CD4-positive, CD25-positive, alpha-beta regulatory T cell (primary cell): ENCODE results near the gene PPFIBP2. TPM values are rescaled to one million over a fixed set of nuclear protein-coding genes. Genes with fewer than 3 reads are reported as not detected.

Source experiments
- ATAC-seq, 2 donors: fragments of 150-1000 bp; cut with Tn5 transposase; one replicate each; pipeline ENCODE4 v1.10.0; 2021; ENCODE audit warnings: low read depth in 2 of 2, moderate number of reproducible peaks in 2 of 2, moderate library complexity in 1 of 2
- DNase-seq, 3 donors: peaks; one replicate each; pipeline versions ENCODE4 v3.0.0 to v3.0.0-alpha.2; 2012 to 2022; ENCODE audit warnings: mixed read lengths in 1 of 3
- H3K27ac ChIP-seq: one replicate; pipeline ENCODE4 v1.7.0; 2013; ENCODE audit warnings: mild to moderate bottlenecking, low read length; ENCODE audit not compliant: insufficient read depth, poor library complexity, severe bottlenecking
- H3K27me3 ChIP-seq: one replicate; pipeline ENCODE4 v1.7.0; 2013; ENCODE audit warnings: low read length; ENCODE audit not compliant: control insufficient read depth, insufficient read depth
- H3K36me3 ChIP-seq: one replicate; pipeline ENCODE4 v1.7.0; 2013; ENCODE audit warnings: mild to moderate bottlenecking, low read length, moderate library complexity; ENCODE audit not compliant: control insufficient read depth, insufficient read depth
- H3K4me1 ChIP-seq: 2 replicates; pipeline ENCODE4 v1.7.0; 2013; ENCODE audit warnings: mild to moderate bottlenecking, low read length; ENCODE audit not compliant: insufficient read depth, control insufficient read depth, poor library complexity, severe bottlenecking
- H3K4me3 ChIP-seq: one replicate; pipeline ENCODE4 v1.7.0; 2013; ENCODE audit warnings: low read depth, mild to moderate bottlenecking, low read length, moderate library complexity
- H3K9me3 ChIP-seq, 2 experiments: 1 replicate in 1 of 2; 2 replicates in 1 of 2; pipeline ENCODE4 v1.7.0; 2013; ENCODE audit warnings: low read length in 2 of 2, mild to moderate bottlenecking in 1 of 2, moderate library complexity in 1 of 2; ENCODE audit not compliant: control insufficient read depth in 2 of 2
- H3K27ac Mint-ChIP-seq, 3 donors: one replicate each; pipeline ENCODE4 v1.8.0; 2020 to 2022; ENCODE audit warnings: mild to moderate bottlenecking in 3 of 3, mixed read lengths in 3 of 3, moderate library complexity in 2 of 3
- H3K27me3 Mint-ChIP-seq: one replicate; pipeline ENCODE4 v1.8.0; 2022; ENCODE audit warnings: mild to moderate bottlenecking, mixed read lengths
- H3K36me3 Mint-ChIP-seq: one replicate; pipeline ENCODE4 v1.8.0; 2020; ENCODE audit warnings: mixed read lengths
- H3K4me1 Mint-ChIP-seq, 4 donors: one replicate each; pipeline ENCODE4 v1.8.0; 2020 to 2022; ENCODE audit warnings: mixed read lengths in 4 of 4, mild to moderate bottlenecking in 1 of 4
- H3K4me3 Mint-ChIP-seq, 4 donors: one replicate each; pipeline ENCODE4 v1.8.0; 2020 to 2022; ENCODE audit warnings: mild to moderate bottlenecking in 4 of 4, mixed read lengths in 4 of 4, moderate library complexity in 3 of 4
- H3K9me3 Mint-ChIP-seq, 7 donors: one replicate each; pipeline ENCODE4 v1.8.0; 2020 to 2022; ENCODE audit warnings: mixed read lengths in 7 of 7, mild to moderate bottlenecking in 3 of 7, moderate library complexity in 2 of 7
- polyA plus RNA-seq, 4 donors: library from polyadenylated mRNA; unstranded; fragments of 300-500 nt; fragmentation: Illumina TruSeq; gene quantifications; one replicate each; pipeline ENCODE4 v1.2.3, GENCODE V29; 2021
- total RNA-seq: library from RNA; stranded (reverse); gene quantifications from one replicate; pipeline ENCODE4 v1.2.3, GENCODE V29; 2022

PPFIBP2 gene
- total and polyA plus RNA-seq, 5 donors from 2014 or later: 0.47 to 10.6 (median 4.2) TPM

GRCh38 chr11:7677071-7677470 is 163.3 kb downstream of the PPFIBP2 start:
- no peak for DNase-seq
- H3K27me3 ChIP-seq: peaks cover 18% of the 10 kb centered on the region
- no peak overlapping the region for H3K27ac Mint-ChIP-seq
- no peaks in the 10 kb centered on the region for H3K4me1 ChIP-seq
- H3K4me3 Mint-ChIP-seq: no peak overlapping the region
- no peak for ATAC-seq
- H3K27ac ChIP-seq: no peak overlapping the region
- no peaks in the 10 kb centered on the region for H3K9me3 Mint-ChIP-seq
- peaks cover 0 to 8% (median 2%) of the 10 kb centered on the region in 4 donors for H3K4me1 Mint-ChIP-seq
- no peaks in the 10 kb centered on the region for H3K36me3 ChIP-seq
- H3K27me3 Mint-ChIP-seq: peaks cover 40% of the 10 kb centered on the region
- no peaks in the 10 kb centered on the region for H3K36me3 Mint-ChIP-seq
- H3K4me3 ChIP-seq: no peak overlapping the region
- H3K9me3 ChIP-seq: no peaks in the 10 kb centered on the region

- peaks cover 15% of the 10 kb centered on the region for H3K27me3 ChIP-seq
- H3K4me3 ChIP-seq: no peak overlapping the region
- Mint-ChIP-seq H3K27me3 (peaks cover 33% of the 10 kb centered on the region), H3K36me3 (no peaks in the 10 kb centered on the region), H3K4me1 (peaks cover 0 to 8% (median 2%) of the 10 kb centered on the region in 4 donors), H3K9me3 (no peaks in the 10 kb centered on the region), H3K4me3 (no peak overlapping the region), H3K27ac (no peak overlapping the region)
- no peak overlapping the region for H3K27ac ChIP-seq
- ATAC-seq (no peak), DNase-seq (no peak)
- no peaks in the 10 kb centered on the region for H3K4me1 ChIP-seq
- no peaks in the 10 kb centered on the region for H3K36me3 ChIP-seq
- no peaks in the 10 kb centered on the region for H3K9me3 ChIP-seq
These were observed 164.0 kb downstream of the PPFIBP2 start for GRCh38 chr11:7677796-7678201.

GRCh38 chr11:7683571-7683970 is 169.8 kb downstream of the PPFIBP2 start:
- Mint-ChIP-seq H3K9me3 (no peaks in the 10 kb centered on the region), H3K27ac (no peak overlapping the region)

DNA sequence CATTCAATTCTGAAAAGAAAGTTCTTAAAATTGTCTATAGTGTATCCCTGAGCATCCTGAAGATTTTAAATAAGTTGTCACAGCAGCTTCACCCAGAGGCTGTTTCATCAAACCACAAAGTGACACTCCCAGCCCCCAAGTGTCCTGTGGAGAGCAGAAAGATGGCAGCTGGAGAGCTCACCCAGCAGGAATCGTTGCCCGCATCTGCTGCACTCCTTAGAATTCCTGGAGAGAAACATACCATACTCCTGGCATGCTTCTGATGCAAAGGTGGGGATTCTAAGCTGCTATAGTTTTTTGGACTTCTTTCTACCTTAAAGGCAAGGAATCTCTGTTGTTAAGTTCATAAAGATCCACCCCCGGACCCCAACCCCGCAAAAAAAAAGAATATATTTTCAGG is 173.0 kb downstream of the PPFIBP2 start:
- Mint-ChIP-seq H3K9me3 (no peaks in the 10 kb centered on the region), H3K27ac (no peak overlapping the region), H3K27me3 (peaks cover 13% of the 10 kb centered on the region), H3K36me3 (no peaks in the 10 kb centered on the region), H3K4me1 (no peaks in the 10 kb centered on the region), H3K4me3 (no peak overlapping the region)
- Histone ChIP-seq H3K27me3 (peaks cover 12% of the 10 kb centered on the region), H3K27ac (no peak overlapping the region), H3K9me3 (no peaks in the 10 kb centered on the region), H3K4me1 (no peaks in the 10 kb centered on the region), H3K36me3 (no peaks in the 10 kb centered on the region), H3K4me3 (no peak overlapping the region)
- ATAC-seq: no peak
- DNase-seq: no peak

More at GRCh38 chr11:7683571-7683970, 169.8 kb downstream of the PPFIBP2 start:
- no peaks in the 10 kb centered on the region for H3K4me1 Mint-ChIP-seq
- Histone ChIP-seq H3K4me1 (no peaks in the 10 kb centered on the region), H3K27me3 (peaks cover 6% of the 10 kb centered on the region), H3K4me3 (no peak overlapping the region), H3K36me3 (no peaks in the 10 kb centered on the region), H3K9me3 (no peaks in the 10 kb centered on the region), H3K27ac (no peak overlapping the region)
- H3K27me3 Mint-ChIP-seq: peaks cover 12% of the 10 kb centered on the region
- H3K36me3 Mint-ChIP-seq: no peaks in the 10 kb centered on the region
- no peak overlapping the region for H3K4me3 Mint-ChIP-seq
- ATAC-seq (no peak), DNase-seq (no peak)

DNA sequence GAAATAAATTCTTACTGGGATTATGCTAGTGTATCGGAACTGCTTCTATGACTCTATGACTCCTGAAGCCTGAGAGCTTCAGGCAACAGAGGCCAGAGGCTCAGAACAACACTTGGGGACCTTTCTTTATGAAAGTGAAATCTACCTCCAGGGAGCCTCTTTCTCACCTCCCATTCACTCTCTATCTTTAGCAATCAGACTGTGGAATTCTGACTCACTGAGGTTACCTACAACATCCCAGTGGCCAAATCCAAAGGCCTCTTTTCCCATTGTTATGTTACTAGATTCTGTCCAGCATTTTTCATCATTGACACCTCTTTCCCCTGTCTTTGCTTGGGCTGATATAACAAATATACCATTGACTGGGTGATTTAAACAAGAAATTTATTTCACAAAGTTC is 173.6 kb downstream of the PPFIBP2 start:
- Mint-ChIP-seq H3K36me3 (no peaks in the 10 kb centered on the region), H3K9me3 (no peaks in the 10 kb centered on the region), H3K4me1 (no peaks in the 10 kb centered on the region), H3K4me3 (no peak overlapping the region), H3K27me3 (peaks cover 13% of the 10 kb centered on the region), H3K27ac (no peak overlapping the region)
- Histone ChIP-seq H3K36me3 (no peaks in the 10 kb centered on the region), H3K9me3 (no peaks in the 10 kb centered on the region), H3K27ac (no peak overlapping the region), H3K27me3 (peaks cover 13% of the 10 kb centered on the region), H3K4me3 (no peak overlapping the region), H3K4me1 (no peaks in the 10 kb centered on the region)
- DNase-seq (no peak), ATAC-seq (no peak)

DNA sequence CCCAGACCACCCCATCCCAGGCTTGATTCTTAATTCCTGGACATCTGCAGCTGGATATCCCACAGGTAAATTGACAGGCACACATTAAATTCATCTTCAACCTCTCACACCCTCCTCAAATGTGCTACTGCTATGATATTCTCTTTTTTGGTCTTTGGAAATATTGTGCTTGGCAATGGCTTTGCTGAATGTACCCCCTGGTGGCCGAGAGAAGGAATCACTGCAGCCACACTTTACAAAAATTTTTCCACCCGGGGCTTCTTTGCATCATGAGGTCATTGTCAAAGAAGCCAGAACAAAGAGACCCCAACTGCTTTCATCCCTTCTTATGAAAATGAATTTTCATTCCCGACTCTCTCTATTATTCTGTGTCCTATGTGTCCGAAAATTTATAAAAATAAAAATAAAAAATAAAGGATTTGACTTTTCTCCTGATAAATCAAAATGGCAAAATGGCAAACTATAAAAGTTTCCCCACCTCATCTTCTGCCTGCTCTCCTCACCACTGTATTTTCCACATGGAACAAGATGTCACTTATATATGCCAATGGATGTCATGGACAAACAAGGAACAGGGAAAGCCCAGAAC is 174.5 kb downstream of the PPFIBP2 start:
- no peaks in the 10 kb centered on the region for H3K4me1 Mint-ChIP-seq
- H3K4me3 ChIP-seq: no peak overlapping the region
- no peaks in the 10 kb centered on the region for H3K36me3 Mint-ChIP-seq
- no peak overlapping the region for H3K4me3 Mint-ChIP-seq
- no peaks in the 10 kb centered on the region for H3K9me3 ChIP-seq
- no peak overlapping the region for H3K27ac Mint-ChIP-seq
- no peak overlapping the region for H3K27ac ChIP-seq
- ATAC-seq: no peak
- H3K27me3 ChIP-seq: peaks cover 18% of the 10 kb centered on the region
- H3K4me1 ChIP-seq: no peaks in the 10 kb centered on the region
- no peaks in the 10 kb centered on the region for H3K9me3 Mint-ChIP-seq
- peaks cover 20% of the 10 kb centered on the region for H3K27me3 Mint-ChIP-seq
- no peaks in the 10 kb centered on the region for H3K36me3 ChIP-seq
- peak in 2 of 3 donors; percentile 16 to 38 for DNase-seq

- no peak overlapping the region for H3K4me3 Mint-ChIP-seq
- peaks cover 19% of the 10 kb centered on the region for H3K27me3 ChIP-seq
- no peaks in the 10 kb centered on the region for H3K4me1 Mint-ChIP-seq
- H3K27ac Mint-ChIP-seq: no peak overlapping the region
- no peaks in the 10 kb centered on the region for H3K9me3 Mint-ChIP-seq
- no peaks in the 10 kb centered on the region for H3K36me3 Mint-ChIP-seq
- H3K27me3 Mint-ChIP-seq: peaks cover 30% of the 10 kb centered on the region
- no peaks in the 10 kb centered on the region for H3K9me3 ChIP-seq
- DNase-seq (no peak), ATAC-seq (no peak)
- no peak overlapping the region for H3K27ac ChIP-seq
- H3K4me1 ChIP-seq: no peaks in the 10 kb centered on the region
- no peak overlapping the region for H3K4me3 ChIP-seq
- no peaks in the 10 kb centered on the region for H3K36me3 ChIP-seq
These were observed 175.4 kb downstream of the PPFIBP2 start for GRCh38 chr11:7689239-7689638.

DNA sequence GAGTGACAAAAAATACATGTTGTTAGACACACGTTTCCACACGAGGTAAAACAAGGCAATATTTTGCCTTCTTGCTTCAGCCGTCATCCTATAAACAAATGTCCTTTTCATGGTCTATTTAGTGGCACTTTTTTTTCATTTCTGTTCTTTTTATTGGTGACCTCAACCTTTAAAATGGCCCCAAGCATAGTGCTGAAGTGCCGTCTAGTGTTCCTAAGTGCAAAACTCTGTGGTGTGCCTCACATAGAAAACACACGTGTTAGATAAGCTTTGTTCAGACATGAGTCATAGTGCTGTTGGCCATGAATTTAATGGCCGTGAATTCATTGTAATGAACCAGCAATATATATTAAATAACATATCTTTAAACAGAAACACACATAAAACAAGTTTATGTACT is 176.8 kb downstream of the PPFIBP2 start:
- ATAC-seq: no peak
- peaks cover 33% of the 10 kb centered on the region for H3K27me3 Mint-ChIP-seq
- Histone ChIP-seq H3K27me3 (peaks cover 16% of the 10 kb centered on the region), H3K9me3 (no peaks in the 10 kb centered on the region), H3K36me3 (no peaks in the 10 kb centered on the region), H3K4me1 (no peaks in the 10 kb centered on the region), H3K4me3 (no peak overlapping the region), H3K27ac (no peak overlapping the region)
- no peaks in the 10 kb centered on the region for H3K4me1 Mint-ChIP-seq
- H3K27ac Mint-ChIP-seq: no peak overlapping the region
- H3K4me3 Mint-ChIP-seq: no peak overlapping the region
- DNase-seq: no peak
- no peaks in the 10 kb centered on the region for H3K9me3 Mint-ChIP-seq
- no peaks in the 10 kb centered on the region for H3K36me3 Mint-ChIP-seq
